ENCODE data around the gene CLDN16.

CLDN16 gene

DNA sequence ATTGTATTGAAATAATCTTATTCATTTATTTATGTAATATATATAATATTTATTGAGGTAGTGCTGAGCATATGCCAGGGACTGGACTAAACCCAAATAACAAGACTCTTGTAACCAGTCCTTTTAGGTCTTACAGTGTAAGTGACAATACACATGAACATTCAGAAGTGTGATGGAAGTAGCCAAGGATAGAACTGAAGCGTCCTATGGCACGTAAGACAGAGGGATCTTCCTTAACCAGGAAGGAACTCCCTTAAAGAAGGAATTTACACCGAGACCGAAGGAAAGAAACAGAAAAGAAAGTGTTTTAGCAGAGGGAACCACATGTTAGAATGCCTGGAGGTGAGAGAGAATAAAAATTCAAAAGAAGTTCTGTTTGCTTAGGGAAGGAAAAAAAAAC is 42.1 kb upstream of the CLDN16 start:
- no peak for DNase-seq (ENCODE audit: extremely low read depth, insufficient read length)
- Histone ChIP-seq H3K4me3 (replicated peaks; ENCODE audit: low read depth, low read length) (no peak overlapping the region), H3K36me3 (ENCODE audit: control insufficient read depth, insufficient read depth, low read length) (no peaks in the 10 kb centered on the region), H3K27me3 (replicated peaks; ENCODE audit: control insufficient read depth, insufficient read depth, low read length) (no peaks in the 10 kb centered on the region)
- TF ChIP-seq, protein P1, sequence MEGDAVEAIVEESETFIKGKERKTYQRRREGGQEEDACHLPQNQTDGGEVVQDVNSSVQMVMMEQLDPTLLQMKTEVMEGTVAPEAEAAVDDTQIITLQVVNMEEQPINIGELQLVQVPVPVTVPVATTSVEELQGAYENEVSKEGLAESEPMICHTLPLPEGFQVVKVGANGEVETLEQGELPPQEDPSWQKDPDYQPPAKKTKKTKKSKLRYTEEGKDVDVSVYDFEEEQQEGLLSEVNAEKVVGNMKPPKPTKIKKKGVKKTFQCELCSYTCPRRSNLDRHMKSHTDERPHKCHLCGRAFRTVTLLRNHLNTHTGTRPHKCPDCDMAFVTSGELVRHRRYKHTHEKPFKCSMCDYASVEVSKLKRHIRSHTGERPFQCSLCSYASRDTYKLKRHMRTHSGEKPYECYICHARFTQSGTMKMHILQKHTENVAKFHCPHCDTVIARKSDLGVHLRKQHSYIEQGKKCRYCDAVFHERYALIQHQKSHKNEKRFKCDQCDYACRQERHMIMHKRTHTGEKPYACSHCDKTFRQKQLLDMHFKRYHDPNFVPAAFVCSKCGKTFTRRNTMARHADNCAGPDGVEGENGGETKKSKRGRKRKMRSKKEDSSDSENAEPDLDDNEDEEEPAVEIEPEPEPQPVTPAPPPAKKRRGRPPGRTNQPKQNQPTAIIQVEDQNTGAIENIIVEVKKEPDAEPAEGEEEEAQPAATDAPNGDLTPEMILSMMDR (IDR thresholded peaks at IDR 0.05; ENCODE audit: insufficient read depth, low read length, poor library complexity, severe bottlenecking), result no peak

DNA sequence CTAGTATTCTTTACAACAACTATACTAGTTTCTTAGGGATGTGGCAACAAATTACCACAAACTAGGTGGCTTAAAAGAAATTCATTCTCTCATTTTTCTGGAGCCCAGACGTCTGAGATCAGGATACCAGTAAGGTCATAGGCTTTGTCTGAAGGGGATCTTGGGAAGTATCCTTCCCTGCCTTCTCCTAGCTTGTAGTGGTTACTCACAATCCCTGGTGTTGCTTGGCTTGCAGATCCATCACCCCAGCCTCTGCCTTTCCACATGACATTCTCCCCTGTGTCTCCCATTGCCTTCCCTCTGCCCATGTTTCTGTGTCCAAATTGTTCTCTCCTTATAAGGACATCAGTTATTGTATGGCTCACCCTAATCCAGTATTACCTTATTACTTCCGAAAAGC is 41.4 kb upstream of the CLDN16 start:
- no peak overlapping the region for H3K4me3 ChIP-seq (replicated peaks; ENCODE audit: low read depth, low read length)
- DNase-seq (ENCODE audit: extremely low read depth, insufficient read length), result no peak
- TF ChIP-seq, protein P1 (IDR thresholded peaks at IDR 0.05; ENCODE audit: insufficient read depth, low read length, poor library complexity, severe bottlenecking), result no peak

DNA sequence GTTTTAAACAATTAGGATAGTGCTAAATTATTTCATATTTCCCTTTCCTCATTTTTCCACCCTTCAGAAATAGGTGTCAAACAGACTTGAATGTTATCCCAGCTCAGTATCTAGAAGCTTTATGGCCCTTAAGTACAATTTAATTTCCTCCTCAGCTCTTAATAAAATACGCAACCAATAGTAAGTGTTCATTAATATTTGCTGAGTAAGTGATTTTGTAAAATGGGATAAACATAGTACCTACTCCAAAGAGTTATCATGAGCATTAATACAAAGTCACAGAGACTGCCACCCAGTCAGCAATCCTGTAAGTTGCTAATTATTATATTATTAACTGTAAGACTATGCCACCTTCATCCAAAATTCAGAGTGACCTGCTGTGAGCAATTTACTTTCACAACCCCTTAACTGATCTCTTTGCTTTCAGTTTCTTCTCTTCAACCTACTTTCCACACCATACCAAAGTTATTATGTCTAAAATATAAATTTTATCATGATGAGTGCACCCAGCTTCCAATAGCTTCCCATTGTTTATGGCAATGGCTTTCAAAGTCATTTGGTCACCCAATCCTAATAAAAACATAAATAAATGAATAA is 35.0 kb upstream of the CLDN16 start:
- Histone ChIP-seq H3K4me3 (replicated peaks; ENCODE audit: low read depth, low read length) (no peak overlapping the region), H3K27me3 (replicated peaks; ENCODE audit: control insufficient read depth, insufficient read depth, low read length) (no peaks in the 10 kb centered on the region), H3K36me3 (ENCODE audit: control insufficient read depth, insufficient read depth, low read length) (no peaks in the 10 kb centered on the region)
- TF ChIP-seq, protein P1 (IDR thresholded peaks at IDR 0.05; ENCODE audit: insufficient read depth, low read length, poor library complexity, severe bottlenecking), result no peak
- no peak for DNase-seq (ENCODE audit: extremely low read depth, insufficient read length)

More for the DNA sequence above, 41.4 kb upstream of the CLDN16 start:
- Histone ChIP-seq H3K27me3 (replicated peaks; ENCODE audit: control insufficient read depth, insufficient read depth, low read length) (no peaks in the 10 kb centered on the region), H3K36me3 (ENCODE audit: control insufficient read depth, insufficient read depth, low read length) (no peaks in the 10 kb centered on the region)

DNA sequence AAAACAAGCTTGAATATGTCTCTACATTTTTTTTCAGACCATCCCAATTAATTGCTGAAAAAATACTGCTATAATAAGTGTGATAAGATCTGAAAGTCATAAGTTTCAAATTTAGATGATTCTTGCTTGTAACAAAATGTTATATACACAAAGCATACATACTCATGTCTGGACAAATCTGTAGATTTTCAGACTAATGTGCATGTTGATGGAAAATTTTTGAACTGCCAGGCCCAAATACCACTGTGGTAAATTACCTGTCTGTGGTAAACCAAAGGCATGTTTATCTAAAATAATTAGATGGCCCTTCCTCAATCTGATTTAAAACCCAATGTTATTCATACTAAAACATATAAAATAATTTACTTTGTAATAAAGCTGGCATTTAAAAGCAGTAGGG is 31.7 kb upstream of the CLDN16 start:
- no peaks in the 10 kb centered on the region for H3K27me3 ChIP-seq (replicated peaks; ENCODE audit: control insufficient read depth, insufficient read depth, low read length)
- H3K36me3 ChIP-seq (ENCODE audit: control insufficient read depth, insufficient read depth, low read length), result no peaks in the 10 kb centered on the region
- H3K4me3 ChIP-seq (replicated peaks; ENCODE audit: low read depth, low read length), result no peak overlapping the region
- TF ChIP-seq, protein P1 (IDR thresholded peaks at IDR 0.05; ENCODE audit: insufficient read depth, low read length, poor library complexity, severe bottlenecking), result no peak
- DNase-seq (ENCODE audit: extremely low read depth, insufficient read length), result no peak

DNA sequence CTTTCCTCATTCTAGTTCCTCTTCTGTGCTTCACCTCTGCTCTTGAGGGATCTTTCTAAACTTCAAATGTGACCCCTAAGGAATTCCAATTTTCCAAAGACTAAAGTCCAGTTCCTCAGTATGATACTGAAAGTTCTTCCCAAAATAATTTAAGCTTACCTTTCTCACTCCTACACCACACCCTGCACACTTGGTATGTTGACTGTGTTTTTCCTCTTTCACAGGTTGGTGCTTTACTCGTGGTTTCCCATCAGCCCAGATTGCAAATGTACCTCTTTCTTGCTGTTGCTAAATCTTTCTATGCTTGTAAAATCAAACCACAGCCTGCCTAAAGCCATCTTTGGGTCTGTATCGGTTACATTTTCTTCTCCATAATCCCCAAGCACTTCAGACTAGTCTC is 30.5 kb upstream of the CLDN16 start:
- Histone ChIP-seq H3K4me3 (replicated peaks; ENCODE audit: low read depth, low read length) (no peak overlapping the region), H3K36me3 (ENCODE audit: control insufficient read depth, insufficient read depth, low read length) (no peaks in the 10 kb centered on the region), H3K27me3 (replicated peaks; ENCODE audit: control insufficient read depth, insufficient read depth, low read length) (no peaks in the 10 kb centered on the region)
- TF ChIP-seq, protein P1 (IDR thresholded peaks at IDR 0.05; ENCODE audit: insufficient read depth, low read length, poor library complexity, severe bottlenecking), result no peak
- no peak for DNase-seq (ENCODE audit: extremely low read depth, insufficient read length)

DNA sequence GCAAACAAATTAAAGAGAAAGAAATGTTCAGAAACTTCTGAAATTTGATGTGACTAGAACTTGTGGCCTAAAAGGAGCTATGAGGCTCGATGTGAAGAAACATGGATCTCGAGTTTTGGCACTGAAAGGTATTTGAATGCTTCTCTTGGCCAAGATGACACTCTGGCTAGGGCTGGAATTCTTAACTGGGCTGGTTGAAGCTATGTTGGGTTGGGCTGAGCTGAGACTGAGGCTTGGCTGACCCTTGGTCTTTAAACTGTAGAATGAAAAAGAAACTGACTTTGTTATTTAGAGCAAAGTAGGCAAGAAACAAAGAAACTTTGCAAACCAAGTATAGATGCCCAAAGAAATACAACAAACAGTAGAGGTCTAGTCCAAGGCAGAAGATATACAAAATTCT is 28.1 kb upstream of the CLDN16 start:
- no peaks in the 10 kb centered on the region for H3K27me3 ChIP-seq (replicated peaks; ENCODE audit: control insufficient read depth, insufficient read depth, low read length)

More for the DNA sequence above, 28.1 kb upstream of the CLDN16 start:
- DNase-seq (ENCODE audit: extremely low read depth, insufficient read length), result no peak
- TF ChIP-seq, protein P1 (IDR thresholded peaks at IDR 0.05; ENCODE audit: insufficient read depth, low read length, poor library complexity, severe bottlenecking), result no peak
- H3K4me3 ChIP-seq (replicated peaks; ENCODE audit: low read depth, low read length), result no peak overlapping the region
- H3K36me3 ChIP-seq (ENCODE audit: control insufficient read depth, insufficient read depth, low read length), result no peaks in the 10 kb centered on the region
